Kasumi-1 (cell line): ENCODE measurements around the gene ICAM3.
"Not testable (repeated sequence)": the region's sequence is repeated elsewhere in the genome, so short reads cannot be mapped to it uniquely, and the experiment has no call there.

Experiments used
- DNase-seq, 2 experiments: peaks; one replicate each; lab custom pipeline; 2025; lab: John Stamatoyannopoulos, UW

ICAM3 gene

DNA sequence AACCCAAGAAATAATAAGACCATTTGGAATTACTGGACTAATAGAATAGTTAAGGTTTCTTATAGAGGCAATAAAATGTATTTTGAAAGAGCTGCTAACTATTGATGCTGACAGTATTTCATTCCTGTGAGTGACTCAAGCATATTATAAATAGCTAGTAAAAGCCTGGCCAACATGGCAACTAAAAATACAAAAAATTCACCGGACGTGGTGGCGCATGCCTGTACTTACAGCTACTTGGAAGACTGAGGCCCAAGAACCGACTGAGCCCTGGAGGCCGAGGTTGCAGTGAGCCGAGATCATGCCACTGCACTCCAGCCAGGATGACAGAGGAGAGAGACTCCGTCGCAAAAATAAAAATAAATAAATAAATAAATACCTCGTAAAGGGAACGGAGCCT is 5.4 kb upstream of the ICAM3 start:
- no peak for DNase-seq

DNA sequence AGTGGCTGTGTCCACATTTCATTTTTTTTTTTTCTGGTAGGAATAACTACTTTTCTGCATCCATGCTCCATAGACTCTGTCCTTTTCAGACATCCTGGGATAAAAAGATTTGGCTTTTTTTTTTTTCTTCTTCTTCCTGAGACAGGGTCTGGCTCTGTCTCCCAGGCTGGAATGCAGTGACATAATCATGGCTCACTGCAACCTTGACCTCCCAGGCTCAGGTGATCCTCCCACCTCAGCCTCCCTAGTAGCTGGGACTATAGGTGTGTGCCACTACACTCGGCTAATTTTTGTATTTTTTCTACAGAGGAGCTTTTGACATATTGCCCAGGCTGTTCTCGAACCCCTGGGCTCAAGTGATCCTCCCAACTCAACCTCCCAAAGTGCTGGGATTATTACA is 4.1 kb upstream of the ICAM3 start:
- DNase-seq: no peak

DNA sequence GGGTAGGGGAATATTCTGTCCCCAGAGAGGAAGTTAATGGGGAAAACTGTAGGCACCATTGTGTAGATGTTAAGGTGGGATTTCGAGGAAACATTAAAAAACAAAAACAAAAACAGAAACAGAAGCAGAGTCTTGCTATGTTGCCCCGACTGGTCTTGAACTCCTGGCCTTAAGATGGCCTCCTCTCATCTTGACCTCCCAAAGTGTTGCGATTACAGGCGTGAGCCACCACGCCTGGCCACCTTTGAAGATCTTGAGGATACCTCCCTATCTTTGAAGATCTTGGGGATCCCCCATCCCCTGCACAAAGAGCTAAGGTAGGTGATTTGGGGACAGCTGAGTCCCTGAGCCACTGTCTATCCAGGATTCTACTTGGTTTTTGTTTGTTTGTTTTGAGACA is 553 bp upstream of the ICAM3 start:
- no peak for DNase-seq

DNA sequence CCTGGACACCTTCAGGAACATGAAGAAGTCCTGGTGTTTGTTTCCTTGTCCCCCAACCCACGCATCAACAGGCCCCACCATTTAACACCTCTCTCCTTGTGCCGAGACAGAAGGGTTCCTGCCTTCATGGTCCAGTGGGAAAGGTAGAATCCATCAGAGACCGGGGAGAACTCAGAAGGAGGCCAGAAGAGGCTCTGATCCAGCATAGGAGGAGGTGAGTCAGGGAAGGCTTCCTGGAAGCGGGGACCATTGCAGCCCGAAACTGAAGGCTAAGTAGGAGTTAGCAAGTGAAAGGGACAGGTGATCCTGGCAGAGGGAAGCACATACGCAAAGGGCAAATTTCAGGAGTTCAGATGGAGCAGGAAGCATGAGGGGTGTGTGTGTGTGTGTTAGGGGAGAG is 484 bp downstream of the ICAM3 start:
- no peak for DNase-seq

DNA sequence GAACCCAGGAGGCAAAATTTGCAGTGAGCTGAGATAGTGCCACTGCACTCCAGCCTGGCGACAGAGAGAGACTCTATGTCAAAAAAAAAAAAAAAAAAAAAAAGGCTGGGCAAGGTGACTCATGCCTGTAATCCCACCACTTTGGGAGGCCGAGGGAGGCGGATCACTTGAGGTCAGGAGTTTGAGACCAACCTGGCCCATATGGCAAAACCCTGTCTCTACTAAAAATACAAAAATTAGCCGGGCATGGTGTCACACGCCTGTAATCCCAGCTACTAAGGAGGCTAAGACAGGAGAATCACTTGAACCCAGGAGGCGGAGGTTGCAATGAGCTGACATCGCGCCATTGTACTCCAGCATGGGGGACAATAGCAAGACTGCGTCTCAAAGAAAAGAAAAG is 2.7 kb downstream of the ICAM3 start:
- DNase-seq: not testable (repeated sequence)

DNA sequence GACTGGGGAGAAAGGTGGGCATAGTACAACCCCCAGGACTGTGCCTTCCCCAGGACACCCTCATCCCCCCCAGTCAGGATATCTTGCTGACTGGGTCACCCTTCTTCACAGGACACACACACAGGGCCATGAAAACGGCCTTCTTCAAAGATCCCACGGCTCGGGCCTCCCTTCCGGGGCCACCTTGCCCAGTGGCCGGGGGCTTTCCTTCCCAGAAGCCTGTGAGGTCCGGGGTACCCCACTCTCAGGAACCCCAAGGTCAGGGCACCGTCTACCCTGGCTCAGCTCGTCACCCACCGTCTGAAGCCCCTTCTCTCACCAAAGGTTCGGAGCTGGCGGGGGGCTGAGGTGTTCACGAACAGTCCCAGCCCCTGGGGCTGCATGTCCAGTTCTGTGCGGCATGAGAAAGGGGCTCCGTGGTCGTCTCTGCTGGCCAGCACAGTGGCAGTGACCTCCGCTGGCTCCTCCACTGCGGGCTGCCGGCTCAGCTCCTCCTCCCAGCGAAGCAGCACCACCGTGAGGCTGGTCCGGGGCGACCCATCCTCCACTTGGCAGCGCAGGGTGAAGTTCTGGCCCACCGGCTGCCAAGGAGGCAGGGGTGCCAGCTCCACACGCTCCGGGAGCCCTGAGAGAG is 4.0 kb downstream of the ICAM3 start:
- DNase-seq: no peak

DNA sequence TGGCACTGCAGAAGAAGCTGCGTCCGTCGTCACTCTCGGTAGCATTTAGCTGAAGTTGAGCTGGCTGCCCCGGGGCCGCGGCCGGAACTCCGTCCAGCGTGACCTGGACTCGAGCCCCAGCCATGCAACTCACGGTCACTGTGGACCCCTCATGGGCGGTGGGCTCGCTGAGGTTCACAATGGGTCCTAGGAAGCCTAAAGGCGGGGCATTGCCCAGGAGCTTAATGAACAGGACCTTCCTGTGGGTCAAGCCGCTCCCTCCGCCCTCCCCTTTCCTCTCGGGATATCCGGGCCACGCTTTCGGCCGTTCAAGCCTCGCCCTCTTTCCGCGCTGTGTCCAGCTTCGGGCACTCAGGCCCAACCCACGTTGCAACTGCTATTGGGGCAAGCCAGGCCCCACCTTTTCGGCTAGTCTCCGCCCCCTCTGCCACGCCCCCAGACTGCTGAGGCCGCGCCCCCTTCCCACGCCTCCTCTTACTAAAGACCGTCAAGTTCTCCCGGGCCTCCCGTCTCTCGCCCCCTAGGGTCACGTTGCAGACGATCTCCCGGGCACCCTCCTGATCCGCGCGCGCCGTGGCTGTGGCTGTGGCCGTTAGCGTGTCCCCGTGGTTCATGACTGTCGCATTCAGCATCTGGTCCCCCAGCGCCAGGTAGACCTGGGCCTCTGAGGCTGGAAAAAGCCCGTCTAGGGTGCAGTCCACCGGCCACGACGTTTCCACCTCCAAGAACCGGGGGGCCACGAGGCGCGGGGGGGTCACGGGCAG is 4.7 kb downstream of the ICAM3 start:
- peak in 1 of 2 experiments; percentile 11 for DNase-seq

DNA sequence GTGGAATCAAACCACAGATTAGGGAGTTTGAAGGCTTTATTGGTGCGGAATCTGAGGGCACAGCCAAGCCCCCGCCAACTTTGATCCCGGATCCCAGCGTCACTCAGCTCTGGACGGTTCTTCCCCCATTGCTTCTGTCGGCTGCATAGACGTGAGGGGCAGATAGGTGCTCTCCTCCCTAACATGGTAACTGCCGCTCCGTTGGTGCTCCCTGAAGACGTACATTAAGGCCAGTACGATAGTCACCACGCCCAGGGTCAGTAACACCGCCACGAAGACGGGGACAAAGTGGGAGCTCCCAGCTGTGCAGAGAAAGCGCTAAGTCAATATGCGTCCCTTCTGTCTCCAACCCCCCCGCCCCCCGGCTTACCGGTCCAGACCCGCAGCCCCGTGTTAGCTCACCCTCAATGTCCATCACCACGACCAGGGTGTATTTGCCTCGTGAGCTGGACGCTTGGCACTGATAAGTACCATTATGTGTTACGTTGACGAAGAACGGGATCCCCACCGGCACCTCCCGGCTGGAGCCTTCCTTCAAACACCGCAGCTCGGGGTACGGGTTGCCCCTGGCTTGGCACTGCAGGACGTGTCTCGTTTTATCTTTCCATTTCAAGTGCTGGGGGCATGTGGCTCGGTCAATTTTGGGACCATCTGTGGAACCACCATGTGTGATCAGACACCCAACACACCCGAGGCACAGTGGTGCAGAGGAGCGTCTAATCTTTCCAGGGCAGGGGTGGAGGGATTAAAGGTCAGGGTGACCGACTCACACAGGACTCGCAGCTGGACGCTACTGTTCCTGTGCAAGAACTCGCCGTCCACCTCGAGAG is 5.5 kb downstream of the ICAM3 start:
- DNase-seq: no peak

DNA sequence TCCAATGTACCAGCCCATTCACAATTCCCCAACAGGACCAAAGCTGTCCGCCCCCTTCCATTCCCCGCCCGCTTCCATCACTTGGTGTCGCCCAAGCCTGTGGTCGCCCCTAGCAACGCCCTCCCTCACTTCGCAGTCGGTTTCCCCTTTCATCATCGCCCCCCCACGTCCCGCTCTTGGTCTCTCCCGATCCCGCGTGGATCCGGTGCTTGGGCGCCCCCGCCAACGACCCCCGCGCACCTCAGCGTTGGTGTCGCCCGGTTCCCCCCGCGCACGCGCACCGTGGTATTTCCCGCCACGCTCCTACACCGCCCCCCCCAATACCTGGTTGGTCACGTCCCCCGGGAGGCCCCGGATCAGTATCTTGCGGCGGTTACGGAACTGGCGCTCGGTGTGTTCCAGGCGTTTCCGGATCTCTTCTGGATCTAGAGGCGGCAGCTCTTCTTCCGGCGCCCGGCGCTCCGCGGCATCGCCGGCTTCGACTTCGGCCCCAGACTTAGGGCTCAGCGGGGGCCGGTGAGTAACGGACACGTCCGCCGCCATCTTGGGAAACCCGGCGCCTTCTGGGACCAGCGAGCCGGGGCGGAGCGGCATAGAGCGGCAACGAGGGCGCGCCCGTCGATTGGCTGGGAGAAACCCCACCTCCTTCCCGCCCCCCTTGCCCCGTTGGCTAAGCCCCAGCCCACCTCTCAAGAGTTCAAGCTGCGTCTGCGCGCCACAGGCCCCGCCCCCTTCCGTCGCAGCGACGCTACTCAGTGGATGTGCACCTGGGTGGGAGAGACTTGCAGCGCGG is 6.3 kb downstream of the ICAM3 start, which contains the start of gene RAVER1:
RAVER1 (minus strand) TSS at position 565 of the 793 bp plus-strand sequence; CDS start at position 543, 22 bp downstream.
- peak; percentile 88 to 94 for DNase-seq

DNA sequence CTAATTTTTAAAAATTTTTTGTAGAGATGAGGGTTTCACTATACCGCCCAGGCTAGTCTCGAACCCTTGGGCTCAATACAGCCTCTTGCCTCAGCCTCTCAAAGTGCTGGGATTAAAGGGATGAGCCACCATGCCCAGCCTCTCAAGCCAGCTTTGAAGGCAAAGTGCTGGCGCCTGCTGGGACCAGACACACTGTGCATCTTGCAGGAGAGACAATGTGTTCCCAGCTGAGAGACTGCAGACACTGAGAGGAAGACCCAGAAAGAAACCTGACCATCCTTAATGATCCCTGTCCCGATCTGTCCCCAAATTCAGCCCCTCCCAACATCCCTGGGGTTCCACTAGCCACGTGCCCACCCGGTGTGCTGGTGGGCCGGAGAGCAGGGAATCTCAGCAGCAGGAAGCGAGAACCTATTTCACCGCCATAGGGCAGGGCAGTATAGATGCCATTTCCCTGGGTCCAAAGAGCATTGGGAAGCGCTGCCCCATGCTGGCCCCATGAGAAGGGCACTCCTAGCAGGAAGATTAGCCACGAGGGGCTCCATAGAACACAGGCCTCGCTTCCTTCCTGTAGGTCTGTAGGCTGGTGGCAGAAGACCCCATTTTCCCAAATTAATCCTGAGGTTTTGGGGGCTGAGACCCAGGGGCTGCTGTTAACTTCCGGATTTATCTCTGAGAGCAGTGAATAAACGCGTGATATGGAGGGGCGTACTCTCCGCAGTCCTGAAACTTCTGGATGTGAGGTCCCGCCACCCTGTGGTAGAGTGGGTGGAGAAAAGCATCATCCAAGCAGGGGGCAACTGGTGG is 7.1 kb downstream of the ICAM3 start:
- DNase-seq: peak in 1 of 2 experiments; percentile 73

DNA sequence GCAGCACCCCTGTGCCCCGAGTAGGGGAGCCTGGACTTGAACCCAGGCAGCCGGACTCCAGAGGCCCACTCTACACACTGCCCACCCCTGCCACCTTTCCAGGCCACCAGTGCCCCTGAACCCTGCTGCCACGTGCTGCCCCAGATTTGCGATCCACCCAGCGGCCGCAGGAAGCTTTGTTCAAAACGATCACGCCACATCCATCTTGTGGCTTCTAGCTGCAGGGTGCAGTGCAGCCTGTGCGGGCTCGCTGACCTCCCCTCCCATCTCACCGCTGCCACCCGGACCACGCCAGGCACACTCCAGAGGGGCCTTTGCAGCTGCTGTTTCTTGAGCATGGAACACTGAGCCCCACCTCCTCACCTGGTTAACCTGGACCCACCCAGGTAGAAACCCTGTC is 9.9 kb downstream of the ICAM3 start:
- no peak for DNase-seq

DNA sequence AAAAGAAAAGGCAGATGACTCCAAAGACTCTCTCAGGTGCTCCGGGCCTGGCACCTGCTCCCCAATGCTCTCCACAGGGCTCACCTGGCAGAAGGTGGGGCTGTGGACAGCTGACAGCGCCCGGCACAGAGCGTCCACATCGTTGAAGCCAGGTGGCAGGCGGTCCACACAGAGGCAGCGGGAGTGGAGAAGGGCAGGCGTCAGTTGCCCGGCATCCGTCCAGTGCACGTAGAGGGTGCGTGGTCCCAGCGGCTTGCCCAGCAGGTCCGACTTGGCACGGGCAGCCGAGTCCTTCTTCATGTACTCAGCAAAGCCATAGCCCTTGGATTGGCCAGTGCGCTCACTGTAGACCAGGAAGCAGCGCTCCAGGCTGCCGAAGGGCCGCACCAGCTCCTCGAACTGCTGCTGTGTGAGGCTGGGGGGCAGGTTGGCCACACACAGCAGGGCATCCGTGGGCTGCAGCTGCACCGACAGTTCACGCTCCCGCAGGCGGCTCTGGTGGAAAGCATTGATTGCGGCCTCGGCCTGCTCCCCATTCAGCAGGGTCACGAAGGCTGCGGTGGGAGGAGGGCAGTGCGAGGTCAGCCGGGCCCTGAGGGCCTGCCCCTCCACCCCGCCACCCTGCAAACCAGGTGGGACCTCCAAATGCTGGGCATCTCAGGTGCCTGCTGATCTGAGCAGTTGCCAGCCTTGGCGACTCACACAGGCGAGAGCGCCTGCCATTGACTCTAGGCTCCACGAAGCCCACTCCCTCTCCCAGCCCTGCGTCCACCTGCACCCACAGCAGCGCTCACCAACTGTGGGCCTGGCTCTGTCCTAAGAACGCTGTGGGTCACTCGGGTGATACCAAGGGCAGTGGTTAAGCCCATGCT is 10.6 kb downstream of the ICAM3 start:
- no peak for DNase-seq

DNA sequence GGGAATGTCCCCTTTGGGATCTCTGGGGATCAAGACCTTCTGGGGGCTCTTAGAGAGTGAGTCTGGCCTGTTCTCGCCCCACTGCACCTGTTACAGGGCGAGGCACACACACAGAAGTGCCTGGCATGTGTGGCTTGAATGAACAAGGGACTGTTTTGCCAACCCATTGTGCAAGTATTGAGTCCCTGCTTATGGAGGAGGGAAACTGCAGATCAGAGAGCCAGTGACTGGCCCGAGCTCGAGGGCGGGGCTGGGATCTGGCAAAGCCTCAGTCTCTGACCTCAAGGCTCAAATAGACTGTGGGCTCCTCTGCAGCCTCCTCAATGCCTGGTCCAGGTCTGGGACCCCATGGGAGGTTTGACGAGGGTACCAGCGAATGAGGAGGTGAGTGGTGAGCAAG is 11.6 kb downstream of the ICAM3 start:
- no peak for DNase-seq

DNA sequence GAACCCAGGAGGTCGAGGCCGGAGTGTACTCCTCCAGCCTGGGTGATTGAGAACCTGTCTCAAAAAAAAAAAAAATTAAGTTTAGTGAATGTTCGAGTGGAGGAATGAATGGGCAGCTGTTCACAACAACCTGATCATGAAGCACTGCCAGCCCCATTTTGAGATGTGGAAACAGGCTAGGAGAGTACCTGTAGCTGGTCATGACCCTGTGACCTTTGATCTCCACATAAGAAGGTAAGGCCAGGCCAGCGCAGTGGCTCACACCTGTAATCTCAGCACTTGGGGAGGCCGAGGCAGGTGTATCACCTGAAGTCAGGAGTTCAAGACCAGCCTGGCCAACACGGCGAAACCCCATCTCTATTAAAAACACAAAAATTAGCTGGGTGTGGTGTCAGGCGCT is 13.7 kb downstream of the ICAM3 start:
- DNase-seq: no peak

DNA sequence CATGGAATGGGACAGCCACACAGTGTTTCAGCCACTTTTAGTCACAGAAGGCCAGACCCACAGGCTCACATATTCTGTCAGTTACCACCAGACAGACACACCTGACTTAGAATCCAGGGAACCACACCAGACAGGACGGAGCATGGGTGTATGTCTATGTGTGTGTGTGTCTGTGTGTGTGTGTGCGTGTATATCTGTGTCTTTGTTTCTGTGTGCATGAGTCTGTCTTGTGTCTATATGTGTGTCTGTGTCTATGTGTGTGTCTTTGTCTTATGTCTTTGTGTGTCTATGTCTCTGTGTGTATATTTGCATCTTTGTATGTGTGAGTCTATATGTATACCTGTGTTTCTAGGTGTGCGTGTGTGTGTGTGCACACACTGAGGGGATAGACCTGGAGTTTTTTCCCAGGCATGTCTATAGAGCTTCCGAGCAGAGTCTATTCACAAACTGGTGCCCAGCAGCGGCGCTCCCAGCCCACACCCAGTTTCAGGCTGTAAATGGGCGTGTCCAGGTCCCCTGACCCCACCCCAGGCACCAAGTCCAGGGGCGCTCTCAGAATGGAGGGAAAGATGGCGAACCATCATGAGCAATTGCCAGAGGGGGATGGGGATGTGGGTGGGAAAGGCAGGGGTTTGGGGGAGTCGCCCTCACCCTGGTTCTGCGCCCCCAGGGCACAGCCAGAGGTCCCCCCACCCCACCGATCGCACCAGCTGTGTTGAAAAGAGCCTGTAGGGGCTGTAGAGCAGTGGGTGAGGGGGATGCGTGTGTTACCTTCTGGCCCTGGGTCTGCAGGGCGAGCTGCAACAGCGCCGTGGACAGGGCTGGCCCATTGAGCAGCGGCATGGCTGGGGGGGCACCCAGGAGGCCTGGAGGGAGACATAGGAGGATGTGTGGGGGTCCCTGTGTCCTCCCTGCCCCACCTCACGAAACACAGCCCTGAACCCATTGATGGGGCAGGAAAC is 17.3 kb downstream of the ICAM3 start:
- DNase-seq: no peak

DNA sequence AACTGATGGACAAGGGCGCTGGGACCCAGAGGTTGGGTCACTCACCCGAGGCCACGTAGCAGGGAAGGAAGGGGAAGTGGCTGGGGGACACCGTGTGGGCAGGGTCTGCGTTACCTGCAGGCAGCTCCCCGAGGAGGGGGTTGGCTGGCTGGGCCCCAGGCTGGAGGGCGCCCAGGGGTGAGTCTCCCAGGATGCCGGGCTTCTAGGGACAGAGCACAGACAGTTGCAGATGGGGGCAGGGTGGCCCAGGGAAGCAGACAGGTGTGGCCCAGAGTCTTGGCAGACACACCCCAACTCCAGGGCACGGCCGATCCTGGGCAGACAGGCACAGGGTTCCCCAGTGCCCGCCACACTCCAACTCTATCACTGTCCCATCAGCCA is 18.0 kb downstream of the ICAM3 start:
- DNase-seq: no peak

DNA sequence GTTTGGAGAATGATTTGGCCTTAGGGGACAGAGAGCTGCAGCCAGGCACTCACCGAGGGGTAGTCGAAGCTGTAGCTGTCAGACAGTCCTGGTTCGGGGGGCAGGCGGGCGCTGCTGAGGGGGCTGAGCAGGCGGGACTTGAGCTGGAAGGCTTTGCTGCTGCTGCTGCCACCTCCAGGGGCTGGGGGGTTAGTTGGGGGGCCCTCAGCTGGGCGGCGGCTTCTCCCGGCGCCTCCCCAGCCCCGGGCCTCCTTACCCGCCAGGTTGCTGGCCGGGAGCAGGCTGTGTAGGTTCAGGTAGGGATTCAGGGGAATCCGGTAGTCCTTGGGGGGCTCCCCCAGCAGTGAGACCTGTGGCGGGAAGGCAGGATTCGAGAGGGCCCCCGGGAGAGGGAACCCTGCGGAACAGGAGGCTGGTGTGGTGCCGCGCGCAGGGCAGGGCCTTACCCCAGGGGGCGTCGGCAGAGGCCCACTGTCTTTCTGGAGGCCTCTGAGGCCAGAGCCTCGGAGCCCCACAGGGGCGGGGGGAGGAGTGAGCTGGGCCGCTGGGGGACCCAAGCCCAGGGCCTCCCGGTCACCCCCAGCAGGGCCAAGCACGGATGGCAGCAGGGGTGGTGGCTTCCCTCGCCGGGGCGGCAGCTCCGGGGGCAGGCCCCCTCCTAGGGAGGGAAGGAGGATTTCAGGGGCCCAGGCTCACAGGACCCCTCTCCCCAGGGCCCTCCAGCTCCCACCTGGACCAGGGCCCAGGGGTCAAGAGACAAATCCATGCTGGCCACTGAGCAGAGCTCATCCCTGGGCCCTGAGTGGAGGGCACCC is 18.6 kb downstream of the ICAM3 start:
- no peak for DNase-seq
